CD4-positive, alpha-beta T cell (primary cell): Measurements from ENCODE around the gene KDM4B. TPM values are rescaled to one million over a fixed set of nuclear protein-coding genes. Genes with fewer than 3 reads are reported as not detected.

Experiments
- ATAC-seq: fragments of 200-7000 bp; cut with Tn5 transposase; one replicate; pipeline ENCODE4 v1.10.0; 2022; ENCODE audit warnings: mild to moderate bottlenecking; ENCODE audit not compliant: poor library complexity
- CTCF ChIA-PET: fragments of 350-600 bp; sonication (Branson Sonifier 250); formaldehyde crosslinking; loops from one replicate; lab custom pipeline; 2021; ENCODE audit warnings: antibody characterized with exemption, inconsistent platforms; lab: Charles Lee
- POLR2A ChIA-PET: fragments of 350-600 bp; sonication (Branson Sonifier 250); formaldehyde crosslinking; loops from one replicate; lab custom pipeline; 2021; ENCODE audit warnings: antibody characterized with exemption, inconsistent platforms; lab: Charles Lee
- DNase-seq, 14 experiments: peaks; one replicate each; pipeline ENCODE4 v3.0.0-alpha.2; 2013 to 2020; ENCODE audit warnings: mixed read lengths in 2 of 14
- H3K27ac ChIP-seq, 2 donors: one replicate each; pipeline versions ENCODE4 v1.5.1 to v1.7.0; 2013; ENCODE audit warnings: low read length in 2 of 2, low read depth in 1 of 2, mild to moderate bottlenecking in 1 of 2
- H3K27me3 ChIP-seq, 2 experiments: 1 replicate in 1 of 2; 2 replicates in 1 of 2; pipeline versions ENCODE4 v1.6.1 to v1.7.0; 2013; ENCODE audit warnings: low read length in 2 of 2, control low read depth in 1 of 2, mild to moderate bottlenecking in 1 of 2, moderate library complexity in 1 of 2; ENCODE audit not compliant: insufficient read depth in 2 of 2, control insufficient read depth in 1 of 2
- H3K36me3 ChIP-seq: one replicate; pipeline ENCODE4 v1.6.1; 2013; ENCODE audit warnings: low read length, control low read depth; ENCODE audit not compliant: insufficient read depth
- H3K4me1 ChIP-seq: one replicate; pipeline ENCODE4 v1.6.1; 2013; ENCODE audit warnings: low read length, control low read depth; ENCODE audit not compliant: insufficient read depth
- H3K4me3 ChIP-seq: one replicate; pipeline ENCODE4 v1.5.1; 2013; ENCODE audit warnings: mild to moderate bottlenecking, low read length, moderate library complexity
- H3K9me3 ChIP-seq, 2 experiments: 1 replicate in 1 of 2; 2 replicates in 1 of 2; pipeline versions ENCODE4 v1.6.1 to v1.7.0; 2013; ENCODE audit warnings: low read length in 2 of 2, mild to moderate bottlenecking in 2 of 2, control low read depth in 1 of 2, moderate library complexity in 1 of 2; ENCODE audit not compliant: control insufficient read depth in 1 of 2, insufficient read depth in 1 of 2
- H3K27ac Mint-ChIP-seq: one replicate; pipeline ENCODE4 v1.8.0; 2020; ENCODE audit warnings: mixed read lengths
- H3K27me3 Mint-ChIP-seq: one replicate; pipeline ENCODE4 v1.8.0; 2021; ENCODE audit warnings: mixed read lengths
- H3K36me3 Mint-ChIP-seq: one replicate; pipeline ENCODE4 v1.8.0; 2021; ENCODE audit warnings: low read depth, mixed read lengths
- H3K4me1 Mint-ChIP-seq: one replicate; pipeline ENCODE4 v1.8.0; 2021; ENCODE audit warnings: low read depth, mixed read lengths
- H3K4me3 Mint-ChIP-seq: one replicate; pipeline ENCODE4 v1.8.0; 2020; ENCODE audit warnings: mild to moderate bottlenecking, mixed read lengths
- H3K9me3 Mint-ChIP-seq: one replicate; pipeline ENCODE4 v1.8.0; 2020; ENCODE audit warnings: mixed read lengths
- CTCF ChIP-seq: fragments of 200-600 bp; IDR thresholded peaks from one replicate; pipeline ENCODE4 v1.8.0; 2022; ENCODE audit warnings: antibody characterized with exemption, mild to moderate bottlenecking
- intact Hi-C, 2 experiments: fragments of 100-400 bp; cut with DNase I in 1 of 2; cut with micrococcal nuclease in 1 of 2; formaldehyde crosslinking; loops; one replicate each; pipeline versions ENCODE4 v1.15.1 to v1.9.0; 2023 to 2025; cut with DNase I, micrococcal nuclease
- total RNA-seq, 174 experiments: library from RNA in 2 of 174; stranded (reverse) in 2 of 174; gene quantifications; one replicate each; pipeline ENCODE4 v1.2.3 and lab custom pipeline; 2021 to 2026

Gene KDM4B
- total RNA-seq, 2 experiments from 2014 or later = 41.8 to 42.5 TPM

- no peak overlapping the region for H3K27ac ChIP-seq
- peaks cover 0 to 4% of the 10 kb centered on the region in 2 experiments for H3K9me3 ChIP-seq
- ChIA-PET POLR2A (no interaction called here), CTCF (no interaction called here)
- DNase-seq (no peak), ATAC-seq (no peak)
- H3K4me1 ChIP-seq = no peaks in the 10 kb centered on the region
- H3K4me3 Mint-ChIP-seq = no peak overlapping the region
- intact Hi-C loops = no loop called here
- H3K4me1 Mint-ChIP-seq = no peaks in the 10 kb centered on the region
- H3K27me3 ChIP-seq = no peaks in the 10 kb centered on the region
- no peaks in the 10 kb centered on the region for H3K36me3 ChIP-seq
- no peak overlapping the region for H3K4me3 ChIP-seq
- peaks cover 10% of the 10 kb centered on the region for H3K27me3 Mint-ChIP-seq
- H3K36me3 Mint-ChIP-seq = no peaks in the 10 kb centered on the region
- no peak for TF ChIP-seq CTCF
- no peaks in the 10 kb centered on the region for H3K9me3 Mint-ChIP-seq
- no peak overlapping the region for H3K27ac Mint-ChIP-seq
Measured at GRCh38 chr19:5189318-5189607, 220.3 kb downstream of the KDM4B start.

- Mint-ChIP-seq H3K4me3 (no peak overlapping the region), H3K4me1 (no peaks in the 10 kb centered on the region), H3K27me3 (peaks cover 10% of the 10 kb centered on the region), H3K9me3 (no peaks in the 10 kb centered on the region), H3K27ac (no peak overlapping the region), H3K36me3 (no peaks in the 10 kb centered on the region)
- ATAC-seq (no peak), DNase-seq (no peak)
- Histone ChIP-seq H3K27me3 (no peaks in the 10 kb centered on the region), H3K36me3 (no peaks in the 10 kb centered on the region), H3K4me3 (no peak overlapping the region), H3K27ac (no peak overlapping the region), H3K9me3 (peaks cover 0 to 4% of the 10 kb centered on the region in 2 experiments), H3K4me1 (no peaks in the 10 kb centered on the region)
- intact Hi-C loops = no loop called here
- ChIA-PET POLR2A (no interaction called here), CTCF (no interaction called here)
- TF ChIP-seq CTCF = no peak
Measured at GRCh38 chr19:5191091-5191490, 222.2 kb downstream of the KDM4B start.

GRCh38 chr19:5192568-5192967 lies 223.7 kb downstream of the KDM4B start:
- Histone ChIP-seq H3K4me1 (no peaks in the 10 kb centered on the region), H3K27ac (no peak overlapping the region), H3K9me3 (peaks cover 0 to 4% of the 10 kb centered on the region in 2 experiments), H3K4me3 (no peak overlapping the region), H3K27me3 (no peaks in the 10 kb centered on the region), H3K36me3 (no peaks in the 10 kb centered on the region)
- no peak for DNase-seq
- intact Hi-C loops = no loop called here
- no peak for ATAC-seq
- H3K4me1 Mint-ChIP-seq = no peaks in the 10 kb centered on the region
- no peak for TF ChIP-seq CTCF
- H3K4me3 Mint-ChIP-seq = no peak overlapping the region
- H3K27ac Mint-ChIP-seq = no peak overlapping the region
- H3K9me3 Mint-ChIP-seq = no peaks in the 10 kb centered on the region
- POLR2A ChIA-PET = no interaction called here
- CTCF ChIA-PET = no interaction called here
- no peaks in the 10 kb centered on the region for H3K36me3 Mint-ChIP-seq
- peaks cover 10% of the 10 kb centered on the region for H3K27me3 Mint-ChIP-seq
